Left lobe of liver (tissue), 2 donors: Measurements from ENCODE around the gene FGF19. TPM values are rescaled to one million over a fixed set of nuclear protein-coding genes. Genes with fewer than 3 reads are reported as not detected.

Source experiments
- ATAC-seq: fragments of 200-7000 bp; cut with Tn5 transposase; one replicate; pipeline ENCODE4 v1.9.1; 2020; ENCODE audit warnings: mild to moderate bottlenecking, moderate library complexity
- DNase-seq: peaks from one replicate; pipeline ENCODE4 v3.0.0-alpha.2; 2020; ENCODE audit warnings: low spot score
- total RNA-seq: library from RNA; stranded (reverse); gene quantifications from one replicate; pipeline ENCODE4 v1.2.1, GENCODE V29; 2021
- donor health status: DM: no; HTN: no; CAD: no; lungs with moderate emphysema.
- donor health status: DM: no; HTN: yes; CAD: no.

FGF19 gene
- total RNA-seq, 1 donor from 2014 or later: 0.15 TPM

GRCh38 chr11:69657911-69658625, 45.8 kb downstream of the FGF19 start:
- DNase-seq: no peak
- no peak for ATAC-seq

GRCh38 chr11:69657456-69657910, 46.3 kb downstream of the FGF19 start:
- ATAC-seq: no peak

DNA sequence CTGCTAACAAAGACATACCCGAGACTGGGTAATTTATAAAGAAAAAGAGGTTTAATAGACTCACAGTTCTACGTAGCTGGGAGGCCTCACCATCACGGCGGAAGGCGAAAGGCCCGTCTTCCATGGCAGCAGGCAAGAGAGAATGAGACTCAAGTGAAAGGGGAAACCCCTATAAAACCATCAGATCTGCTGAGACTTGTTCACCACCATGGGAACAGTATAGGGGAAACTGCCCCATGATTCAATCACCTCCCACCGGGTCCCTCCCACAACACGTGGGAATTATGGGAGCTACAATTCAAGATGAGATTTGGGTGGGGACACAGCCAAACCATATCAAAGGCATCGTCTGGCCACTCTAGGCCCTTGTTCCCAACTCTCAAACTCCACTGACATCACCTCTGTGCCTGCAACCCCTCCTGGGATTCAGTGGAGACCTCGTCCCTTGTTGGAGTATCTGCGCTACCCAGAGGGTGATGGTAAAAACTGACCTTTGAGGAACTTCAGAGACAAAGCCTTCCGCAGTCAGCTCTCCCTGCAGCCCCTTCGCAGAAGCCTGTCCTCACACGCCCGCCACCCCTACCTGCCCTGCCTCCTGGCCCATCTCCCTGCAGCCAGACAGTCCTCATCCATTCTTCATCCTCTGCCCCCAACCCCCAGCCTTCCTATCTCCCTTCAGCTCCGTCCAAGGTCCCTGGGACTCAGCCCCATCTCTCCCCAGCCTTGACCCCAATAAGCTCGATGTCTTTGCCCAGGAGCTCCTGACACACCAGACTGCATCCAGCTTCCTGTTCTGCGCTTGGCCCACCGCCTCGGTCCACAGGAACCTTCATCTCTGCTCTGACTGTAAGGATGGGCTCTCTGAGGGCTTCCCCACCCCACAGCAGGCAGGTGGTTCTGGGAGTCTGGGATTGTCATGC, 47.0 kb downstream of the FGF19 start:
- no peak for ATAC-seq
- no peak for DNase-seq

More at GRCh38 chr11:69657456-69657910, 46.3 kb downstream of the FGF19 start:
- no peak for DNase-seq

GRCh38 chr11:69655479-69656428, 48.1 kb downstream of the FGF19 start:
- no peak for ATAC-seq
- no peak for DNase-seq

DNA sequence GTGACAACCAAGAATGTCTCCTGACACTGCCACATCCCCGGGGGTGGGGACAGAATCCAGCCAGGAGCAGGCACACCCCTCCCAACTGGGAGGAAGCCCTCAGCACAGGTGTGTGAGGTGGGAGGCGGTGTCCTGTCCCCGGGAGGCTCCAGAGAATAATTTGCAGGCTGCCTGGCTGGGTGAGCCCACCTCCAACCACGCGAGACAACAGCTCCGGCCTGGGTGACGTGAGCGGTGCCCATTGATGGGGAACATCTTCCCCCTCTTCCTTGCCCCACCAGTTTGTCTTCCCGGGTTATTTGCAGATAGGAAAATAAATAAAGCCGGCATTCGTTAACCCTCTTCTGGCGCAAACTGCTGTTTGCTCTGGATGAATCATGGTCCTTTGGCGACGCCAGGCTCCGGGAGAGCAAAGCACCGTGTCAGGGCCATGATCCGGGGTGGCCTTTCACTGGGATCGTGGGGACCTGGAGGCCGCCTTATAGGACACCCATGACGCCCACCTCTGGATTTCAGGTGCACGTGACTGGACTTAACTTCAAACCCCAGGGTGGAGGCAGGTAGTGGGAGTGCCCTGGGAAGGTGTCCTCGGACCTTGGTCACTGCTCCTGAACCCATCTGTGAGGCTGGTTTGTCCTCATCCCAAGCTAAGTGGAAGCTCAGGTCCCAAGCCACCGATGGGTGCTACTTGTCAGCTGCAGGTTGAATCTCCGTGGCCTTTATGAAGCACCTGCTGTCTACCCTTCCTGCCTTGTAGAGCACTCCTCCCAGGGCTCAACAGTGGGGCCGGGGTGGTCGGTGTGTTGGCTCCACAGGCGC, 49.0 kb downstream of the FGF19 start:
- peak; percentile 63 for ATAC-seq
- no peak for DNase-seq

DNA sequence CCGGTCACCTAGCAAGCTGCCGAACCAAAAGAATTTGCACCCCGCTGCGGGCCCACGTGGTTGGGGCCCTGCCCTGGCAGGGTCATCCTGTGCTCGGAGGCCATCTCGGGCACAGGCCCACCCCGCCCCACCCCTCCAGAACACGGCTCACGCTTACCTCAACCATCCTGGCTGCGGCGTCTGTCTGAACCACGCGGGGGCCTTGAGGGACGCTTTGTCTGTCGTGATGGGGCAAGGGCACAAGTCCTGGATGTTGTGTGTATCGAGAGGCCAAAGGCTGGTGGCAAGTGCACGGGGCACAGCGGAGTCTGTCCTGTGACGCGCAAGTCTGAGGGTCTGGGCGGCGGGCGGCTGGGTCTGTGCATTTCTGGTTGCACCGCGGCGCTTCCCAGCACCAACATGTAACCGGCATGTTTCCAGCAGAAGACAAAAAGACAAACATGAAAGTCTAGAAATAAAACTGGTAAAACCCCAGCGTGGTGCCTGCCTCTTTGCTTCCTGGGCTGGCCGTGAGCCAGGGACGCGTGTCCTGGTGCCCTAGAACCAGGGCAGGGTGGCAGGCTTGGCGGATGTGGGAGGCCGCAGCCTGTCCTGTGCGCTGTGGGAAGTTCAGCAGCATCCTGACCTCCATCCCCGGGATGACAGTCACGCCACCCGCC, 49.7 kb downstream of the FGF19 start:
- peak; percentile 69 for ATAC-seq

DNA sequence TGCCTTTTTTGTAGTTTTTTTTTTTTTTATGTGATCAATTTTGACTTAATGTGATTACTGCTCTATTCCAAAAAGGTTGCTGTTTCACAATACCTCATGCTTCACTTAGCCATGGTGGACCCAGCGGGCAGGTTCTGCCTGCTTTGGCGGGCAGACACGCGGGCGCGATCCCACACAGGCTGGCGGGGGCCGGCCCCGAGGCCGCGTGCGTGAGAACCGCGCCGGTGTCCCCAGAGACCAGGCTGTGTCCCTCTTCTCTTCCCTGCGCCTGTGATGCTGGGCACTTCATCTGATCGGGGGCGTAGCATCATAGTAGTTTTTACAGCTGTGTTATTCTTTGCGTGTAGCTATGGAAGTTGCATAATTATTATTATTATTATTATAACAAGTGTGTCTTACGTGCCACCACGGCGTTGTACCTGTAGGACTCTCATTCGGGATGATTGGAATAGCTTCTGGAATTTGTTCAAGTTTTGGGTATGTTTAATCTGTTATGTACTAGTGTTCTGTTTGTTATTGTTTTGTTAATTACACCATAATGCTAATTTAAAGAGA, 50.3 kb downstream of the FGF19 start:
- ATAC-seq (no peak), DNase-seq (no peak)

More for the DNA sequence above, 49.7 kb downstream of the FGF19 start:
- DNase-seq: no peak

DNA sequence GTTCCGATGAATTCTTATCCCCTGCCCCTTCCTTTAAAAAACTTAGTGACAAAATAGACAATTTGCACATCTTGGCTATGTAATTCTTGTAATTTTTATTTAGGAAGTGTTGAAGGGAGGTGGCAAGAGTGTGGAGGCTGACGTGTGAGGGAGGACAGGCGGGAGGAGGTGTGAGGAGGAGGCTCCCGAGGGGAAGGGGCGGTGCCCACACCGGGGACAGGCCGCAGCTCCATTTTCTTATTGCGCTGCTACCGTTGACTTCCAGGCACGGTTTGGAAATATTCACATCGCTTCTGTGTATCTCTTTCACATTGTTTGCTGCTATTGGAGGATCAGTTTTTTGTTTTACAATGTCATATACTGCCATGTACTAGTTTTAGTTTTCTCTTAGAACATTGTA, 50.8 kb downstream of the FGF19 start:
- ATAC-seq (no peak), DNase-seq (no peak)

- ATAC-seq (no peak), DNase-seq (no peak)
Observed at GRCh38 chr11:69651834-69652620, 51.8 kb downstream of the FGF19 start.

- DNase-seq: no peak
- ATAC-seq: no peak
Observed at GRCh38 chr11:69650832-69651344, 52.9 kb downstream of the FGF19 start.

DNA sequence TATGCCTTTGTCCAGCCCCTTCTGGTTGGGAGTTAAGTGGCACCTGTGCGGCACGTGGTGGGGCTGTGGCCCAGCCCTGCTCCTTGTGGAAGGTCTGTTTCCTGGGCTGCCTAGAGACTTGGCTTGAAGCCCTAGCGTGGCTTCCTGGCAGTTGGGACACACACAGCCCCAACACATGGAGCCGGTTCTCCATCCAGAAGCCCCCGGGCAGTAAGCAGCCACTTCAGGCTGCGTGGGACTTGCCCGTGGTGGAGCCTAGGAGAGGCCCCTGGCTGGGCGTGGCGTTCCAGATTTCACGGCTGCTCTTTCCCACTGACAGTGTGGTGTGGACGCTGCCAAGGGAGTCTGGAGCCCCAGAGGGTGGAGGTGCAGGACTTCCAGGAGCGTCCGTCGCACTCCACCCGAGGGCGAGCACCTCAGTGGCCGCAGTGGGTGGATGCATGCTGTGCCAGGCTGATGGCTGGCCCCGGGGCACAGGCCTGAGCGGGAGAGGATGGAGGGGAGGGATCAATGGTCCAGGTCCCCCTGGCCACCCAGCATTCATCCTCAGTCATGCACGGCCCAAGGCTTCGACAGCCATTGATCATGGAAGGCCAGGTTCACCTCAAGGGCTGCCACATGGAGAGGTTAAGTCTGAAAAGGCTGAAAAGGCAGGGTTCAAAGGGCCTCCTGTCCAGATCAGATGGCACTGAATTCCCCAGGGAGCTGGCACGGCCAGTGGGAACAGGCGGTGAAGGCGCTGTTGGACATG, 53.6 kb downstream of the FGF19 start:
- ATAC-seq: no peak

GRCh38 chr11:69649576-69649900, 54.3 kb downstream of the FGF19 start:
- DNase-seq (no peak), ATAC-seq (no peak)

More for the DNA sequence above, 53.6 kb downstream of the FGF19 start:
- no peak for DNase-seq

DNA sequence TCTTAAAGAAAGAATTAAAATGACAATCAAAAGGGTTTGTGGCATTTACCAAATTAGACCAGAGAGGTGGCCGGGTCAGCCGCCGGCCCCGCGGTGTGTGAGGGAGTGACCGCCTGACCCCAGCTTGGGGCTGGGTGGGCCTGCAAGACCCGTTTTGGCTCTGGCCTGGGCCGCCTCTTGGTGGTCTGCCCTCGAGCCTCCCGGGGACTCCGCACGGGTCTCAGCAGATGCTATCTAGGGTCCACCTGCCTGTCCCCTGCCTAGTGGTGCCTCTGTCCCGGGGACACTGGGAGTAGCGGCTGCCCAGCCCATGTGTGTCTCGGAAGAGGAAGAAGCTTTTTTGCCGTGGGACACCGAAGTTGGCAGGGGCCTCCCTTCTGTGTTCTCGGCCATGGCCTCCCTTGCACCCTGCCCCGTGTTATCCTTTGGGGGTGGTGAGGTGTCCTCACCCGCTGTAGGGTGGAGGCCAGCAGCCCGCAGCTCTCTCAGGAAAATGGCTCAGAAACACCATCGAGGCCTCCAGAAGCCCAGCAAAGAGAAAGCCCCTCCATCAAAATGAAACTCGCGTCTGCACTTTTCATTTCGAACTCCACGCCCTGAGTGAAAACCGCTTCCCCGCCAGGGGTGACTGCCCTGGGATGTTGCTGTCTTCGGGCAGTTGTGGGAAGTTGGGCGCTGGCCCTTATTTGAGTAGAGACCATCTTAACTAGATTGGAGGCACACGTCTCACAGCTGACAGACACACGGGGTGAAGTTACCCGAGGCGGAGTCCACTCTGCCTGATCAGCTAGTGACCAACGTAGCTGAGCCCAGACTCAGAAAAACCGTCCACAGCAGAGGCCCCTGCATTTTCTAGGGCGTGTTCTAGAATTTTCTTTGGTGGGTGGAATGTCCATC, 54.9 kb downstream of the FGF19 start:
- no peak for DNase-seq
- no peak for ATAC-seq
